Ishikawa (cell line): ENCODE data around the gene NUP37.

Source experiments
- CREB1 ChIP-seq: IDR thresholded peaks from 2 replicates; pipeline ENCODE4 v1.6.1; 2012; ENCODE audit warnings: low read depth
- EP300 ChIP-seq: IDR thresholded peaks from 2 replicates; pipeline ENCODE4 v1.6.1; 2012; ENCODE audit warnings: borderline replicate concordance
- TEAD4 ChIP-seq: IDR thresholded peaks from 2 replicates; pipeline ENCODE4 v1.6.1; 2012

DNA sequence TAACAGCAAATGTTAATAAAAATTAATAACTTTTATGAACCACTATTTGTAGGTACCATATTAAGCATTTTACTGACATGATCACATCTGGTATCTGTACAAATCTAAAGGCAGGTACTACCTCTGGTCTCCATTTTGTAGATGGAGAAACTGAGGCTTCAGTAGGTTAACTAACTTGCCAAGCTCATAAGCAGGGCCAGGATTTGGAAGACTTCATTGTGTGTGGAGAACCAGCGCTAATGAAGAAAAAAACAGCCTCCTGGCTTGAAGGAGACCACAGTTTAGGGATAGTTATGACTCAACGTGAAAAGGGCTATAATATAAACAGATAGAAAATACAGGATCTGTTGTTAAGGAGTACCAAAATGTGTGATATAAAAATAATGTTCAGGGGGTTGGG, 1.0 kb downstream of the NUP37 start:
- TF ChIP-seq EP300 (no peak), TEAD4 (no peak), CREB1 (no peak)
